ENCODE measurements around the gene PLEKHA3. TPM values are rescaled to one million over a fixed set of nuclear protein-coding genes. Genes with fewer than 3 reads are reported as not detected.
A peak's percentile ranks its signal among the peaks of the same experiment; 100 is the strongest.

PLEKHA3 gene
- total and polyA plus RNA-seq, 2 experiments from 2014 or later, result 8.8 to 15.2 TPM

GRCh38 chr2:178452870-178453269, 27.4 kb upstream of the PLEKHA3 start:
- Histone ChIP-seq H3K27ac (ENCODE audit: low read depth) (no peak overlapping the region), H3K36me3 (ENCODE audit: insufficient read depth) (peaks cover 5% of the 10 kb centered on the region; the same call in 1 of the 2 replicates), H3K79me2 (replicated peaks; ENCODE audit: insufficient read depth) (peaks cover 23% of the 10 kb centered on the region), H4K20me1 (replicated peaks; ENCODE audit: insufficient read depth) (peaks cover 6% of the 10 kb centered on the region), H3K27me3 (ENCODE audit: insufficient read depth) (no peaks in the 10 kb centered on the region), H3K4me3 (no peak overlapping the region), H3K9me2 (ENCODE audit: insufficient read depth) (peaks cover 6% of the 10 kb centered on the region; the same call in 1 of the 2 replicates), H2AFZ (no peak overlapping the region), H3K4me2 (no peak overlapping the region), H3F3A (replicated peaks; ENCODE audit: low read depth) (0 out of 2 replicates have a peak, but pooled peaks cover 4% of the 10 kb centered on the region), H3K4me1 (ENCODE audit: insufficient read depth) (peaks cover 9% of the 10 kb centered on the region)
- no peak for DNase-seq (ENCODE audit: low spot score)
- peaks cover 12% of the 10 kb centered on the region for H3K36me3 Mint-ChIP-seq (ENCODE audit: low read depth)
- ATAC-seq, result no peak
- TF ChIP-seq NANOG (IDR thresholded peaks at IDR 0.05; ENCODE audit: borderline replicate concordance) (no peak), REST (IDR thresholded peaks at IDR 0.05; ENCODE audit: unreplicated experiment) (no peak), EZH2phosphoT487 (IDR thresholded peaks at IDR 0.05; ENCODE audit: unreplicated experiment) (no peak), ETS1 (IDR thresholded peaks at IDR 0.05) (no peak), CREB1 (CRISPR knock-in tag; IDR thresholded peaks at IDR 0.05; ENCODE audit: low read depth) (no peak), ZNF331 (CRISPR knock-in tag; IDR thresholded peaks at IDR 0.05; ENCODE audit: low read depth) (no peak)
- peaks cover 18% of the 10 kb centered on the region for H3K4me1 Mint-ChIP-seq
- H3K27ac Mint-ChIP-seq, result no peak overlapping the region
- no peak overlapping the region for H3K4me3 Mint-ChIP-seq
- no peaks in the 10 kb centered on the region for H3K9me3 Mint-ChIP-seq
- H3K27me3 Mint-ChIP-seq (ENCODE audit: insufficient read depth, low read depth, poor library complexity), result peaks cover 7% of the 10 kb centered on the region

- Histone ChIP-seq H3K36me3 (ENCODE audit: insufficient read depth) (no peaks in the 10 kb centered on the region), H3K27ac (ENCODE audit: low read depth) (no peak overlapping the region), H3F3A (replicated peaks; ENCODE audit: low read depth) (0 out of 2 replicates have a peak, but pooled peaks cover 4% of the 10 kb centered on the region), H3K9me2 (ENCODE audit: insufficient read depth) (peaks cover 6% of the 10 kb centered on the region; the same call in 1 of the 2 replicates), H3K4me1 (ENCODE audit: insufficient read depth) (no peaks in the 10 kb centered on the region), H3K27me3 (ENCODE audit: insufficient read depth) (no peaks in the 10 kb centered on the region), H2AFZ (peak overlapping the region; percentile 21; the same call in 1 of the 2 replicates), H4K20me1 (replicated peaks; ENCODE audit: insufficient read depth) (no peaks in the 10 kb centered on the region), H3K4me2 (no peak overlapping the region), H3K79me2 (replicated peaks; ENCODE audit: insufficient read depth) (no peaks in the 10 kb centered on the region), H3K4me3 (no peak overlapping the region)
- ATAC-seq, result no peak
- peaks cover 5% of the 10 kb centered on the region; the same call in 1 of the 3 replicates for H3K4me1 Mint-ChIP-seq
- H3K4me3 Mint-ChIP-seq, result no peak overlapping the region
- no peak for DNase-seq (ENCODE audit: low spot score)
- TF ChIP-seq ETS1 (IDR thresholded peaks at IDR 0.05) (no peak), CREB1 (CRISPR knock-in tag; IDR thresholded peaks at IDR 0.05; ENCODE audit: low read depth) (no peak)
- H3K27ac Mint-ChIP-seq, result no peak overlapping the region
- no peaks in the 10 kb centered on the region for H3K36me3 Mint-ChIP-seq (ENCODE audit: low read depth)
- H3K27me3 Mint-ChIP-seq (ENCODE audit: insufficient read depth, low read depth, poor library complexity), result peaks cover 7% of the 10 kb centered on the region
- no peaks in the 10 kb centered on the region for H3K9me3 Mint-ChIP-seq
Measured at GRCh38 chr2:178455947-178456346, 24.3 kb upstream of the PLEKHA3 start.

All from GM23338 (cell line).